Tibial nerve (tissue), 4 donors: ENCODE measurements around the gene LILRA1.

Experiments used
- CTCF ChIP-seq, 5 experiments: fragments of 200-600 bp in 3 of 5; fragments of 450-650 bp in 2 of 5; sonication (generic) in 3 of 5; IDR thresholded peaks; one replicate each; pipeline ENCODE4 v1.5.1; 2016 to 2019; ENCODE audit warnings: antibody characterized with exemption in 5 of 5, mild to moderate bottlenecking in 3 of 5, moderate library complexity in 2 of 5
- EP300 ChIP-seq, 2 donors: sonication (generic); formaldehyde crosslinking; IDR thresholded peaks; one replicate each; pipeline ENCODE4 v1.6.1; 2017; ENCODE audit warnings: antibody characterized with exemption in 2 of 2, mild to moderate bottlenecking in 1 of 2
- POLR2A ChIP-seq, 2 donors: fragments of 450-650 bp; IDR thresholded peaks; one replicate each; pipeline ENCODE4 v1.6.1; 2017; ENCODE audit warnings: antibody characterized with exemption in 2 of 2, mild to moderate bottlenecking in 2 of 2, moderate library complexity in 2 of 2

DNA sequence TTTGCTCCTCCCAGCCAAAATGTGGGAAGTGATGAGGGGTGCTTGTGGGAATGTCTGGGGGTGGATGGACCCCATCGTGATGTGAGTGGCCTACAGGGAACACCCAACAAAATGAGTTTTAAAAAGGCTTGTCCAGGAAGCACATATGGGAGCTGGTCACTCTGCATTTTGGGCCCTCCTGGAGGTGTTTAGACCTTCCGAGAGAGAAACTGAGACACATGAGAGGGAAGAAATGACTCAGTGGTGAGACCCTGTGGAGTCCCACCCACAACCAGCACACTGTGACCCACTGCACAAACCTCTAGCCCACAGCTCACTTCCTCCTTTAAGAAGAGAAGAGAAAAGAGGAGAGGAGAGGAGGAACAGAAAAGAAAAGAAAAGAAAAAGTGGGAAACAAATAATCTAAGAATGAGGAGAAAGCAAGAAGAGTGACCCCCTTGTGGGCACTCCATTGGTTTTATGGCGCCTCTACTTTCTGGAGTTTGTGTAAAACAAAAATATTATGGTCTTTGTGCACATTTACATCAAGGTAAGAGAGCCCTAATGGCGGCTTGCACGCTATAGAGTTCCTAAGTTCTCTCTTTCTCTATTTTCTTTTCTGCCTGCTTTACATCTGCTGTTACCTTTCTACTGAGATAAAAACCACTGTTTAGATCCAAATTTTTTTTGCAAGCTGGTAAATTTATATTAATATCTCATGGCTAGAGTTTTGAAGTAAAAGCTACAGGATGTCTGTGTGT lies 23.6 kb downstream of the LILRA1 start:
- TF ChIP-seq CTCF (IDR thresholded peaks at IDR 0.05) (no peak), EP300 (IDR thresholded peaks at IDR 0.05) (no peak), POLR2A (IDR thresholded peaks at IDR 0.05) (no peak)
